Activated CD8-positive, alpha-beta memory T cell treated with anti-CD3 and anti-CD28 coated beads, Interleukin-2, amount 10 ng/mL, durations not matched to agents 7 days and 5 days (primary cell): ENCODE data around the gene USP15. TPM values are rescaled to one million over a fixed set of nuclear protein-coding genes. Genes with fewer than 3 reads are reported as not detected.
"Not testable (repeated sequence)": the region's sequence is repeated elsewhere in the genome, so short reads cannot be mapped to it uniquely, and the experiment has no call there.

ENCODE experiments used
- ATAC-seq: fragments of 150-1000 bp; cut with Tn5 transposase; one replicate; pipeline ENCODE4 v1.10.0; 2021; ENCODE audit warnings: moderate library complexity
- CTCF ChIA-PET: fragments of 350-600 bp; sonication (Branson Sonifier 250); formaldehyde crosslinking; loops from one replicate; lab custom pipeline; 2021; ENCODE audit warnings: antibody characterized with exemption; lab: Charles Lee
- DNase-seq: peaks from one replicate; pipeline ENCODE4 v3.0.0-alpha.2; 2020
- H3K27ac Mint-ChIP-seq: one replicate; pipeline ENCODE4 v1.8.0; 2021; ENCODE audit warnings: mild to moderate bottlenecking, mixed read lengths
- H3K27me3 Mint-ChIP-seq: one replicate; pipeline ENCODE4 v1.8.0; 2021; ENCODE audit warnings: mixed read lengths
- H3K36me3 Mint-ChIP-seq: one replicate; pipeline ENCODE4 v1.8.0; 2021; ENCODE audit warnings: mild to moderate bottlenecking, mixed read lengths
- H3K4me1 Mint-ChIP-seq: one replicate; pipeline ENCODE4 v1.8.0; 2021; ENCODE audit warnings: mixed read lengths
- H3K4me3 Mint-ChIP-seq: one replicate; pipeline ENCODE4 v1.8.0; 2021; ENCODE audit warnings: mild to moderate bottlenecking, moderate library complexity, mixed read lengths
- H3K9me3 Mint-ChIP-seq: one replicate; pipeline ENCODE4 v1.8.0; 2022; ENCODE audit warnings: low read depth, mixed read lengths
- total RNA-seq, 2 experiments: library from RNA; stranded (reverse); gene quantifications; one replicate each; pipeline ENCODE4 v1.2.3, GENCODE V29; 2021

USP15 gene
- total RNA-seq, 2 experiments from 2014 or later, result 126 to 161 TPM

- H3K9me3 Mint-ChIP-seq, result no peaks in the 10 kb centered on the region
- no peak for ATAC-seq
- no peak for DNase-seq
- H3K27ac Mint-ChIP-seq, result peak overlapping the region; percentile 24
- H3K36me3 Mint-ChIP-seq, result peaks cover 28% of the 10 kb centered on the region
- CTCF ChIA-PET, result no interaction called here
- H3K4me1 Mint-ChIP-seq, result peaks cover 16% of the 10 kb centered on the region
- no peaks in the 10 kb centered on the region for H3K27me3 Mint-ChIP-seq
- no peak overlapping the region for H3K4me3 Mint-ChIP-seq
These were observed 90.3 kb downstream of the USP15 start for GRCh38 chr12:62350554-62350953.

- Mint-ChIP-seq H3K36me3 (peaks cover 29% of the 10 kb centered on the region), H3K4me1 (peaks cover 13% of the 10 kb centered on the region), H3K27ac (no peak overlapping the region), H3K9me3 (no peaks in the 10 kb centered on the region), H3K4me3 (no peak overlapping the region), H3K27me3 (no peaks in the 10 kb centered on the region)
- ATAC-seq, result peak; percentile 39
- no peak for DNase-seq
- CTCF ChIA-PET, result no interaction called here
These were observed 91.1 kb downstream of the USP15 start for GRCh38 chr12:62351326-62351725.

GRCh38 chr12:62361048-62361447 lies 100.8 kb downstream of the USP15 start:
- H3K36me3 Mint-ChIP-seq, result peaks cover 59% of the 10 kb centered on the region
- CTCF ChIA-PET, result no interaction called here
- H3K27me3 Mint-ChIP-seq, result no peaks in the 10 kb centered on the region
- DNase-seq, result no peak
- H3K9me3 Mint-ChIP-seq, result peaks cover 6% of the 10 kb centered on the region
- H3K4me3 Mint-ChIP-seq, result no peak overlapping the region
- ATAC-seq, result no peak
- H3K27ac Mint-ChIP-seq, result no peak overlapping the region
- peaks cover 2% of the 10 kb centered on the region for H3K4me1 Mint-ChIP-seq

GRCh38 chr12:62363506-62363905 lies 103.3 kb downstream of the USP15 start:
- Mint-ChIP-seq H3K27ac (no peak overlapping the region), H3K4me1 (peaks cover 11% of the 10 kb centered on the region), H3K36me3 (peaks cover 73% of the 10 kb centered on the region), H3K4me3 (no peak overlapping the region), H3K27me3 (no peaks in the 10 kb centered on the region), H3K9me3 (peaks cover 6% of the 10 kb centered on the region)
- DNase-seq, result no peak
- ATAC-seq, result no peak
- CTCF ChIA-PET, result no interaction called here

- peaks cover 75% of the 10 kb centered on the region for H3K36me3 Mint-ChIP-seq
- ATAC-seq, H3K27me3 Mint-ChIP-seq: not testable (repeated sequence)
These were observed 104.5 kb downstream of the USP15 start for GRCh38 chr12:62364697-62365096.

GRCh38 chr12:62365846-62366245 lies 105.6 kb downstream of the USP15 start:
- H3K9me3 Mint-ChIP-seq, H3K27me3 Mint-ChIP-seq, H3K27ac Mint-ChIP-seq, DNase-seq, CTCF ChIA-PET, ATAC-seq, H3K4me3 Mint-ChIP-seq: not testable (repeated sequence)
- H3K36me3 Mint-ChIP-seq, result peaks cover 80% of the 10 kb centered on the region
- peaks cover 13% of the 10 kb centered on the region for H3K4me1 Mint-ChIP-seq

More at GRCh38 chr12:62364697-62365096, 104.5 kb downstream of the USP15 start:
- H3K27ac Mint-ChIP-seq, DNase-seq, CTCF ChIA-PET, H3K9me3 Mint-ChIP-seq, H3K4me3 Mint-ChIP-seq: not testable (repeated sequence)
- peaks cover 11% of the 10 kb centered on the region for H3K4me1 Mint-ChIP-seq

GRCh38 chr12:62368430-62369223 lies 108.4 kb downstream of the USP15 start:
- H3K4me1 Mint-ChIP-seq, result peaks cover 19% of the 10 kb centered on the region
- H3K27me3 Mint-ChIP-seq, H3K4me3 Mint-ChIP-seq, DNase-seq, CTCF ChIA-PET, H3K9me3 Mint-ChIP-seq, ATAC-seq, H3K27ac Mint-ChIP-seq: not testable (repeated sequence)
- H3K36me3 Mint-ChIP-seq, result peaks cover 75% of the 10 kb centered on the region

- Mint-ChIP-seq H3K27ac (no peak overlapping the region), H3K4me1 (peaks cover 25% of the 10 kb centered on the region), H3K4me3 (no peak overlapping the region), H3K36me3 (peaks cover 64% of the 10 kb centered on the region), H3K27me3 (no peaks in the 10 kb centered on the region), H3K9me3 (no peaks in the 10 kb centered on the region)
- no peak for DNase-seq
- CTCF ChIA-PET, result no interaction called here
- no peak for ATAC-seq
These were observed 110.0 kb downstream of the USP15 start for GRCh38 chr12:62370189-62370588.

GRCh38 chr12:62371661-62372060 lies 111.5 kb downstream of the USP15 start:
- Mint-ChIP-seq H3K4me3 (no peak overlapping the region), H3K27ac (no peak overlapping the region), H3K9me3 (no peaks in the 10 kb centered on the region), H3K27me3 (no peaks in the 10 kb centered on the region), H3K4me1 (peaks cover 29% of the 10 kb centered on the region), H3K36me3 (peaks cover 53% of the 10 kb centered on the region)
- ATAC-seq (no peak), DNase-seq (no peak)
- CTCF ChIA-PET, result no interaction called here

- CTCF ChIA-PET, result no interaction called here
- Mint-ChIP-seq H3K27me3 (no peaks in the 10 kb centered on the region), H3K4me3 (no peak overlapping the region), H3K9me3 (no peaks in the 10 kb centered on the region), H3K36me3 (peaks cover 49% of the 10 kb centered on the region), H3K27ac (no peak overlapping the region), H3K4me1 (peaks cover 30% of the 10 kb centered on the region)
- DNase-seq, result no peak
- ATAC-seq, result no peak
These were observed 111.9 kb downstream of the USP15 start for GRCh38 chr12:62372134-62372533.

- DNase-seq, result no peak
- Mint-ChIP-seq H3K4me1 (peaks cover 25% of the 10 kb centered on the region), H3K9me3 (no peaks in the 10 kb centered on the region), H3K27ac (no peak overlapping the region), H3K27me3 (no peaks in the 10 kb centered on the region), H3K4me3 (no peak overlapping the region), H3K36me3 (peaks cover 44% of the 10 kb centered on the region)
- CTCF ChIA-PET, result no interaction called here
- ATAC-seq, result no peak
These were observed 112.6 kb downstream of the USP15 start for GRCh38 chr12:62372825-62373224.

- Mint-ChIP-seq H3K4me1 (peaks cover 32% of the 10 kb centered on the region), H3K9me3 (no peaks in the 10 kb centered on the region), H3K27ac (no peak overlapping the region), H3K4me3 (no peak overlapping the region), H3K27me3 (no peaks in the 10 kb centered on the region), H3K36me3 (peaks cover 24% of the 10 kb centered on the region)
- no peak for DNase-seq
- CTCF ChIA-PET, result no interaction called here
- ATAC-seq, result peak; percentile 23
These were observed 115.4 kb downstream of the USP15 start for GRCh38 chr12:62375603-62376002.

- H3K27ac Mint-ChIP-seq, result peak overlapping the region; percentile 3
- H3K36me3 Mint-ChIP-seq, result peaks cover 27% of the 10 kb centered on the region
- H3K4me3 Mint-ChIP-seq, result no peak overlapping the region
- no peaks in the 10 kb centered on the region for H3K27me3 Mint-ChIP-seq
- DNase-seq (no peak), ATAC-seq (no peak)
- no peaks in the 10 kb centered on the region for H3K9me3 Mint-ChIP-seq
- CTCF ChIA-PET, result no interaction called here
- peaks cover 25% of the 10 kb centered on the region for H3K4me1 Mint-ChIP-seq
These were observed 119.0 kb downstream of the USP15 start for GRCh38 chr12:62379026-62379722.

GRCh38 chr12:62379723-62380045 lies 119.5 kb downstream of the USP15 start:
- ATAC-seq, result no peak

More at GRCh38 chr12:62379723-62380045, 119.5 kb downstream of the USP15 start:
- Mint-ChIP-seq H3K36me3 (peaks cover 26% of the 10 kb centered on the region), H3K27ac (no peak overlapping the region), H3K27me3 (no peaks in the 10 kb centered on the region), H3K9me3 (no peaks in the 10 kb centered on the region), H3K4me1 (peaks cover 22% of the 10 kb centered on the region), H3K4me3 (no peak overlapping the region)
- CTCF ChIA-PET, result no interaction called here
- no peak for DNase-seq
